Right lobe of liver (tissue), 6 donors: ENCODE data around the gene MED19. TPM values are rescaled to one million over a fixed set of nuclear protein-coding genes. Genes with fewer than 3 reads are reported as not detected.

Experiments used
- ATAC-seq, 4 donors: fragments of 200-7000 bp; cut with Tn5 transposase; one replicate each; pipeline ENCODE4 v1.9.1; 2020; ENCODE audit warnings: mild to moderate bottlenecking in 4 of 4, moderate library complexity in 4 of 4
- DNase-seq, 3 donors: peaks; one replicate each; pipeline ENCODE4 v3.0.0-alpha.2; 2020
- H3K27ac ChIP-seq, 3 donors: fragments of 200-600 bp; one replicate each; pipeline ENCODE4 v1.8.0; 2022
- H3K27me3 ChIP-seq, 2 donors: fragments of 200-600 bp; one replicate each; pipeline ENCODE4 v1.8.0; 2022
- H3K36me3 ChIP-seq, 4 donors: fragments of 200-600 bp; sonication (generic) in 1 of 4; one replicate each; pipeline versions ENCODE4 v1.5.1 to v1.8.0; 2017 to 2022; ENCODE audit warnings: control low read depth in 1 of 4
- H3K4me1 ChIP-seq, 4 donors: fragments of 200-600 bp; sonication (generic) in 1 of 4; one replicate each; pipeline versions ENCODE4 v1.5.1 to v1.8.0; 2017 to 2022; ENCODE audit warnings: control low read depth in 1 of 4
- H3K4me3 ChIP-seq, 3 donors: fragments of 200-600 bp; one replicate each; pipeline ENCODE4 v1.8.0; 2022
- H3K9me3 ChIP-seq, 4 donors: fragments of 200-600 bp; sonication (generic) in 1 of 4; one replicate each; pipeline versions ENCODE4 v1.5.1 to v1.8.0; 2017 to 2022; ENCODE audit warnings: control low read depth in 1 of 4
- CTCF ChIP-seq, 4 donors: fragments of 200-600 bp in 3 of 4; fragments of 450-650 bp in 1 of 4; IDR thresholded peaks; one replicate each; pipeline versions ENCODE4 v1.5.1 to v1.8.0; 2016 to 2022; ENCODE audit warnings: antibody characterized with exemption in 4 of 4, mild to moderate bottlenecking in 2 of 4
- POLR2A ChIP-seq: fragments of 450-650 bp; IDR thresholded peaks from one replicate; pipeline ENCODE4 v1.6.1; 2017; ENCODE audit warnings: antibody characterized with exemption, mild to moderate bottlenecking
- WGBS: methylation state at CpG from one replicate; pipeline ENCODE4 v1.1.6; 2018; ENCODE audit warnings: low coverage, low lambda C conversion rate; ENCODE audit not compliant: insufficient coverage; ENCODE audit errors: missing lambda C conversion rate; 5-methylcytosine and 5-hydroxymethylcytosine counted together
- intact Hi-C, 2 donors: fragments of 100-400 bp; cut with DNase I; formaldehyde crosslinking; loops; one replicate each; pipeline versions ENCODE4 v1.11.2 to v1.14.1; 2022
- long read RNA-seq: library from polyadenylated mRNA; unstranded; transcript quantifications from one replicate; pipeline ENCODE4 v2.0.0, GENCODE V29; 2019
- total RNA-seq, 6 experiments: library from RNA; depleted of rRNA in 2 of 6; stranded (reverse); fragments of >200 nt in 2 of 6; fragmentation: NEBNext Ultra II Directional in 3 of 6; extraction: Animal tissue kit (Norgen Biotek cat#: 25700) in 3 of 6; gene quantifications; one replicate each; pipeline versions ENCODE4 v1.1.0 to v1.2.4, GENCODE V29; 2016 to 2023
- donor health status: DM: no; HTN: yes; CAD: no.
- donor health status: DM: no; HTN: no; CAD: no.
- donor health status: DM: no; HTN: no; CAD: no.
- donor health status: DM: no; HTN: yes; CAD: no.
- donor health status: DM: no; HTN: yes; CAD: no.

Gene MED19
- 1 to 10 TPM; 5.7 to 8.7 (median 6.3) TPM for total RNA-seq
- long read RNA-seq, partial matches to known transcripts: 5 of 7 reads
- long read RNA-seq, other reads (novel, unspliced or antisense): 0 of 7 reads

DNA sequence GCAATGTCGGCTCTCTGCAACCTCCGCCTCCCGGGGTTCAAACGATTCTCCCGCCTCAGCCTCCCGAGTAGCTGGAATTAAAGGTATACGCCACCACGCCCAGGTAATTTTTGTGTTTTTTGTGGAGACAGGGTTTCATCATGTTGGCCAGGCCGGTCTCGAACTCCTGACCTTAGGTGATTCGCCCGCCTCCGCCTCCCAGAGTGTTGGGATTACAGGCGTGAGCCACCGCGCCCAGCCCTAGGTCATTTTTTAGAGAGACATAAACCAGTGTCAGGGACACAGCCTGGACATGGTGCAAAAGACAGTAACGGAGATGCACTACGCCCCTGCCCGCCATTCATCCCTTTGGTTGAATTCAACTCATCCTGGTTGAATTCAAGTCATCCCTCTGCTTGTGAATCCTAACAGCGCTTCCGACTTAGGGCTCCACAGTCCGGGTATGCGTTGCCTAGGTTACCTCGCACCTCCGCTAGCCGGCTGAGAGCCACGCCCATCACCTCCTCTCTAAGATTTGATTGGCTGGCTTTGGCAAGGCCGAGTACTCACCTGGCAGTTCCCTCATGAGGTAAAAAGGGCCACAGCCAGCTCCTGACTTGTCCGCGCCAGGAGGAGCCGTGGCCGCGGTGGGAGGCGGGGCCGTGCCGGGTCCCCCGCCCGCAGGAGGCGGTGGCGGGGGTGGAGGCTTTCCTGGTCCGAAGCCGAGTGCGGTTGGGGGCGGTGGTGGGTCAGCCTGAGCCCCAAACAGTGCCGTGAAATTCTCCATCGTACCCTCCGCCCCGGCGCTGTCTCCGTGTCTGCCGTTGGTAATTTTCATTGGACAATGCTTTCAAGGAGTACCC, at the start of gene MED19:
TSS of gene MED19 (minus strand) at position 802 of the 842 bp plus-strand sequence. CDS start at position 766, 36 bp downstream.
- intact Hi-C loops: no loop called here
- peak; percentile 80 to 90 (median 88) for DNase-seq
- Histone ChIP-seq H3K27me3 (no peaks in the 10 kb centered on the region), H3K27ac (peak within 1 kb of the TSS; percentile 58 to 81 (median 64)), H3K9me3 (no peaks in the 10 kb centered on the region), H3K36me3 (no peaks in the 10 kb centered on the region), H3K4me3 (peak within 1 kb of the TSS; percentile 78 to 98 (median 90)), H3K4me1 (peaks cover 0 to 33% (median 14%) of the 10 kb centered on the region in 4 donors)
- 16% methylated on average over 15 of the region's 51 CpGs for WGBS
- ATAC-seq: peak; percentile 70 to 78 (median 74)
- TF ChIP-seq CTCF (IDR thresholded peaks at IDR 0.05) (no peak), POLR2A (peak; percentile 44)

DNA sequence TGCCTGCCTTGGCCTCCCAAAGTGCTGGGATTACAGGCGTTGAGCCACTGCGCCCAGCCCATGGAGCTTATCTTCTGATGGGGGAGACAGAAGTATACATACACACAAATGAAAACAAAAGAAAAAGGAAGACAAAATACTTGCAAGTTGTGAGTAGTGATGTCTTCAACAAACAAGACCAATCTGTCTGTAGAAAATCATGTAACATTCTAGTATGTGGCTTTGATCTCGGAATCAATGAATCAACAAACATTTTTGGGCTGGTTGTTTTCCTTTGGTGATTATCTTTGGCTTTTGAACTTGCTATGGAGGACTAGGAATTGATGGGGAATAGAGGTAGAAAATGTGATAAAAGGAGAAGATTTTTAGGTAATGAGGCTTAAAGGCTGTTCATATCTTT, 46.2 kb upstream of the MED19 start:
- WGBS: 59% methylated on average over 3 of the region's 3 CpGs
- Histone ChIP-seq H3K9me3 (no peaks in the 10 kb centered on the region), H3K36me3 (no peaks in the 10 kb centered on the region), H3K4me3 (no peak overlapping the region), H3K4me1 (peaks cover 0 to 5% (median 0%) of the 10 kb centered on the region in 4 donors), H3K27me3 (no peaks in the 10 kb centered on the region), H3K27ac (no peak overlapping the region)
- ATAC-seq: no peak
- TF ChIP-seq CTCF (IDR thresholded peaks at IDR 0.05): no peak
- no peak for TF ChIP-seq POLR2A
- DNase-seq: no peak
- intact Hi-C loops: no loop called here

DNA sequence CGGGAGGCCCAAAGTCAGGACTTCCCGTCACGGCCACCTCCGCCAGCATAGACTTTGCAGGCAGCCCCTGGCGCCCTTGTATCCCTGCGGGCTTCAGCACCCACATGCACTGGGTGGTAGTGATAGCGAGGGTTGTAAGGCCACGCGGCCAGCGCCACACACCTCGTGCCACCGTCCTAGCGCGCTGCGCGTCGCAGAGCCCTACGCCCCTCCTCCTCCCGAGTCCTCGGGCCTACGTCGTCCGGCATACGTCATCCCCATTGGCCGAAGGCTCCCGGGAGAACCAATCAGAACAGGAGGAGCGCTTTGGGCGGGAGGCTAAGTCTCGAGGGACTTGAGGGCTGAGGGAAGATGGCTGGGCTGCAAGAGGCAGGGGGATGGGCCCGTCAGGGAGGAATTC, 40.9 kb upstream of the MED19 start:
- no peak overlapping the region for H3K27ac ChIP-seq
- intact Hi-C loops: loop anchor here in 1 of 2 donors (5.0 kb wide), 1 partner anchor 49 kb away; no protein-coding TSS in a partner anchor
- H3K27me3 ChIP-seq: no peaks in the 10 kb centered on the region
- TF ChIP-seq CTCF (IDR thresholded peaks at IDR 0.05) (no peak), POLR2A (no peak)
- DNase-seq (no peak), ATAC-seq (peak in 1 of 4 donors; percentile 36)
- no peaks in the 10 kb centered on the region for H3K36me3 ChIP-seq
- H3K9me3 ChIP-seq: no peaks in the 10 kb centered on the region
- H3K4me1 ChIP-seq: peaks cover 0 to 3% (median 0%) of the 10 kb centered on the region in 4 donors
- H3K4me3 ChIP-seq: no peak overlapping the region
- 96% methylated on average over 23 of the region's 30 CpGs for WGBS

GRCh38 chr11:57751676-57752253, 39.8 kb upstream of the MED19 start, which contains the start of gene BTBD18:
Gene BTBD18 (minus strand): TSS chr11:57751819. CDS start chr11:57751188, 631 bp downstream.
- TF ChIP-seq CTCF (IDR thresholded peaks at IDR 0.05) (peak; percentile 50 to 60 (median 56)), POLR2A (no peak)
- Histone ChIP-seq H3K4me3 (no peak within 1 kb of the TSS), H3K36me3 (no peaks in the 10 kb centered on the region), H3K27me3 (no peaks in the 10 kb centered on the region), H3K9me3 (no peaks in the 10 kb centered on the region), H3K4me1 (peaks cover 0 to 3% (median 0%) of the 10 kb centered on the region in 4 donors), H3K27ac (no peak within 1 kb of the TSS)
- 34% methylated on average over 10 of the region's 10 CpGs for WGBS
- ATAC-seq (peak; percentile 91 to 95 (median 94)), DNase-seq (no peak)
- intact Hi-C loops: loop anchor here in 1 of 2 donors (5.0 kb wide), 1 partner anchor 51 kb away; no protein-coding TSS in a partner anchor
